Loucy (cell line): Measurements from ENCODE around the gene RPS6KA5.
A peak's percentile ranks its signal among the peaks of the same experiment; 100 is the strongest.

Experiments used
- H2AFZ ChIP-seq: fragments of 200-600 bp; sonication (generic); 2 replicates; pipeline ENCODE4 v1.6.0; 2016; ENCODE audit warnings: antibody characterized with exemption, mild to moderate bottlenecking, low read length, moderate library complexity
- H3F3A ChIP-seq: fragments of 200-600 bp; 2 replicates; pipeline ENCODE4 v1.6.0; 2016; ENCODE audit warnings: antibody characterized with exemption, low read depth, mild to moderate bottlenecking
- H3K27me3 ChIP-seq: fragments of 200-600 bp; sonication (generic); 2 replicates; pipeline ENCODE4 v1.6.1; 2014; ENCODE audit warnings: low read length, mild to moderate bottlenecking; ENCODE audit not compliant: insufficient read depth, poor library complexity, severe bottlenecking
- H3K36me3 ChIP-seq: fragments of 200-600 bp; sonication (generic); 2 replicates; pipeline ENCODE4 v1.6.1; 2016; ENCODE audit warnings: low read length; ENCODE audit not compliant: insufficient read depth
- H3K4me1 ChIP-seq: fragments of 200-600 bp; sonication (generic); 2 replicates; pipeline ENCODE4 v1.5.1; 2014; ENCODE audit warnings: low read length, mild to moderate bottlenecking; ENCODE audit not compliant: insufficient read depth, poor library complexity, severe bottlenecking
- H3K4me2 ChIP-seq: fragments of 200-600 bp; sonication (generic); 2 replicates; pipeline ENCODE4 v1.6.0; 2014; ENCODE audit warnings: antibody characterized with exemption, low read length, low read depth, mild to moderate bottlenecking; ENCODE audit not compliant: poor library complexity, severe bottlenecking
- H3K4me3 ChIP-seq: fragments of 200-600 bp; sonication (generic); 2 replicates; pipeline ENCODE4 v1.5.1; 2014; ENCODE audit warnings: low read length, mild to moderate bottlenecking, mixed read lengths; ENCODE audit not compliant: poor library complexity, severe bottlenecking
- H3K79me2 ChIP-seq: fragments of 200-600 bp; sonication (generic); 2 replicates; pipeline ENCODE4 v1.6.1; 2014; ENCODE audit warnings: low read length; ENCODE audit not compliant: insufficient read depth
- H3K9ac ChIP-seq: fragments of 200-600 bp; sonication (generic); 2 replicates; pipeline ENCODE4 v1.6.0; 2014; ENCODE audit warnings: mild to moderate bottlenecking, low read depth, low read length, moderate library complexity; ENCODE audit not compliant: poor library complexity, severe bottlenecking
- H3K9me2 ChIP-seq: fragments of 200-600 bp; sonication (generic); replicated peaks from 2 replicates; pipeline ENCODE4 v1.6.1; 2016; ENCODE audit warnings: low read depth, low read length, mixed read lengths
- H3K9me3 ChIP-seq: fragments of 200-600 bp; sonication (generic); 2 replicates; pipeline ENCODE4 v1.6.1; 2014; ENCODE audit warnings: mild to moderate bottlenecking, antibody characterized with exemption, low read length, low read depth; ENCODE audit not compliant: insufficient read depth
- H4K20me1 ChIP-seq: fragments of 200-600 bp; sonication (generic); 2 replicates; pipeline ENCODE4 v1.6.0; 2014; ENCODE audit warnings: antibody characterized with exemption, low read length, mild to moderate bottlenecking; ENCODE audit not compliant: insufficient read depth, poor library complexity, severe bottlenecking
- EZH2phosphoT487 ChIP-seq: fragments of 200-600 bp; IDR thresholded peaks from 2 replicates; pipeline ENCODE4 v1.6.1; 2018; ENCODE audit warnings: antibody characterized with exemption, mild to moderate bottlenecking, moderate library complexity, borderline replicate concordance
- TF ChIP-seq, protein P1 (sequence below): fragments of 200-600 bp; sonication (generic); conservative IDR thresholded peaks from 2 replicates; pipeline ENCODE4 v1.5.1; 2014; ENCODE audit warnings: mild to moderate bottlenecking, antibody characterized with exemption, low read length

The RPS6KA5 gene

GRCh38 chr14:90797919-90798318 lies 262.5 kb downstream of the RPS6KA5 start:
- Histone ChIP-seq H3K4me3 (no peak overlapping the region), H3K27me3 (no peaks in the 10 kb centered on the region), H3K9me3 (no peaks in the 10 kb centered on the region), H3K4me1 (peaks cover 46% of the 10 kb centered on the region), H3K4me2 (peak overlapping the region; percentile 35), H3K9me2 (no peaks in the 10 kb centered on the region), H3K36me3 (no peaks in the 10 kb centered on the region), H3K9ac (peak overlapping the region; percentile 35), H4K20me1 (no peaks in the 10 kb centered on the region), H3F3A (peaks cover 4% of the 10 kb centered on the region; the same call in 1 of the 2 replicates), H3K79me2 (peaks cover 56% of the 10 kb centered on the region), H2AFZ (no peak overlapping the region)
- TF ChIP-seq, protein P1, sequence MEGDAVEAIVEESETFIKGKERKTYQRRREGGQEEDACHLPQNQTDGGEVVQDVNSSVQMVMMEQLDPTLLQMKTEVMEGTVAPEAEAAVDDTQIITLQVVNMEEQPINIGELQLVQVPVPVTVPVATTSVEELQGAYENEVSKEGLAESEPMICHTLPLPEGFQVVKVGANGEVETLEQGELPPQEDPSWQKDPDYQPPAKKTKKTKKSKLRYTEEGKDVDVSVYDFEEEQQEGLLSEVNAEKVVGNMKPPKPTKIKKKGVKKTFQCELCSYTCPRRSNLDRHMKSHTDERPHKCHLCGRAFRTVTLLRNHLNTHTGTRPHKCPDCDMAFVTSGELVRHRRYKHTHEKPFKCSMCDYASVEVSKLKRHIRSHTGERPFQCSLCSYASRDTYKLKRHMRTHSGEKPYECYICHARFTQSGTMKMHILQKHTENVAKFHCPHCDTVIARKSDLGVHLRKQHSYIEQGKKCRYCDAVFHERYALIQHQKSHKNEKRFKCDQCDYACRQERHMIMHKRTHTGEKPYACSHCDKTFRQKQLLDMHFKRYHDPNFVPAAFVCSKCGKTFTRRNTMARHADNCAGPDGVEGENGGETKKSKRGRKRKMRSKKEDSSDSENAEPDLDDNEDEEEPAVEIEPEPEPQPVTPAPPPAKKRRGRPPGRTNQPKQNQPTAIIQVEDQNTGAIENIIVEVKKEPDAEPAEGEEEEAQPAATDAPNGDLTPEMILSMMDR = no peak
- TF ChIP-seq EZH2phosphoT487 = no peak
